Esophagus muscularis mucosa (tissue), 4 donors: ENCODE results near the gene MYB.

Experiments
- CTCF ChIP-seq, 3 experiments: fragments of 200-600 bp in 2 of 3; fragments of 450-650 bp in 1 of 3; sonication (generic) in 2 of 3; IDR thresholded peaks; one replicate each; pipeline ENCODE4 v1.5.1; 2017 to 2019; ENCODE audit warnings: antibody characterized with exemption in 3 of 3, mild to moderate bottlenecking in 2 of 3, moderate library complexity in 1 of 3
- EP300 ChIP-seq: sonication (generic); formaldehyde crosslinking; IDR thresholded peaks from one replicate; pipeline ENCODE4 v1.6.1; 2017; ENCODE audit warnings: antibody characterized with exemption
- POLR2A ChIP-seq: fragments of 450-650 bp; IDR thresholded peaks from one replicate; pipeline ENCODE4 v1.6.1; 2017; ENCODE audit warnings: antibody characterized with exemption, moderate library complexity, mild to moderate bottlenecking, low read depth
- POLR2AphosphoS5 ChIP-seq, 2 donors: sonication (generic); formaldehyde crosslinking; IDR thresholded peaks; one replicate each; pipeline ENCODE4 v1.6.1; 2017; ENCODE audit warnings: antibody characterized with exemption in 2 of 2

GRCh38 chr6:135202836-135203235, 21.7 kb downstream of the MYB start:
- no peak for TF ChIP-seq POLR2AphosphoS5 (IDR thresholded peaks at IDR 0.05)
- TF ChIP-seq POLR2A = no peak
- TF ChIP-seq CTCF (IDR thresholded peaks at IDR 0.05) = no peak
- TF ChIP-seq EP300 = no peak
